Erythroblast (primary cell): ENCODE measurements around the gene HSH2D.

ENCODE experiments used
- GATA1 ChIP-seq: IDR thresholded peaks from 2 replicates; pipeline ENCODE4 v1.6.1; 2011; ENCODE audit warnings: low read depth, mild to moderate bottlenecking, control low read depth, low read length, moderate library complexity
- POLR2A ChIP-seq: IDR thresholded peaks from 2 replicates; pipeline ENCODE4 v1.6.1; 2011; ENCODE audit warnings: mild to moderate bottlenecking, low read length

DNA sequence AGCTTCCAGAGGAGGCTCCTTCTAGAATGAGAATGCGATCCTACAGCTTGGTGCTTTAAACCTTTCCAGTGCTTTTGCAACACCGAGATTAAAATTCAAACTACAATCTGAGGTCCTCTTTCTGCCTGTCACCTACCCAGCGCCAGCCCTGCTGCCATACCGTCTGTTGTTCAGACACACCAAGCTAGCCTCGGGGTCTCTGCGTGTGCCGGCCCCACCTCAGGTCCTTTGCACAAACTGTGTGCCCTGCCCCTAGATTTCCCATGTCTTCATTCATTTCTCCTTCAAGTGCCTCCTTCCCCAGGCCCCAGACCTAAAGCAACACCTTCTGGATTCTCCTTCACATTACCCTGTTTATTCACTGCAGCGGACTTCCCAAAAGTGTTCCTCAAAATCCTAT, 11.1 kb downstream of the HSH2D start:
- TF ChIP-seq POLR2A (no peak), GATA1 (no peak)
